Myocyte (in vitro differentiated cells): ENCODE results near the gene CNEP1R1. TPM values are rescaled to one million over a fixed set of nuclear protein-coding genes. Genes with fewer than 3 reads are reported as not detected.

Source experiments
- DNase-seq: peaks from one replicate; pipeline ENCODE4 v3.0.0-alpha.2; 2012; ENCODE audit warnings: low read depth
- total RNA-seq: library from RNA; depleted of rRNA; stranded (reverse); fragments of >200 nt; gene quantifications from 2 replicates; pipeline ENCODE4 v1.2.3, GENCODE V29; 2014

The CNEP1R1 gene
- total RNA-seq, 1 donor from 2014 or later = 27.3 TPM

- DNase-seq = no peak
Observed at GRCh38 chr16:50017553-50017952, 7.5 kb upstream of the CNEP1R1 start.

DNA sequence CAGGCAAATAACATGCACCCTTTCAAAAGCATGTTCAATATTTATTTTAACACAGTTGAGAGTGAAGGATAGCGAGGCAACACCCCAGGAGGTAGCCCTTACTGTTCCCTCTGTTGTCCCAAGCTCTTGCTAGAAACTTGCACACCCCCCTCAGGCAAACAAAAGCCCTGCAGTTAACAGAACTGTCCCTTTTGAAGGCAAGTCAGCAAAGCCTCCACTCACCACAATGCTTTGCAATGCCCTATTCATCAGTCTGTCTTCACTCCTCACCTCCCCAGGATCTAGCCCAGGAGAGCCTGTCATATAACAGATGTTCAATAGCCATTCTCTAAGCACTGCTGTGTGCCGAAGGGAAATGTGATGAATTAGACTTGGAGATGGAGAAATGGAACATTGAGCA, 3.5 kb upstream of the CNEP1R1 start:
- peak; percentile 5 for DNase-seq

- DNase-seq = no peak
Observed at GRCh38 chr16:50023641-50024040, 1.4 kb upstream of the CNEP1R1 start.

DNA sequence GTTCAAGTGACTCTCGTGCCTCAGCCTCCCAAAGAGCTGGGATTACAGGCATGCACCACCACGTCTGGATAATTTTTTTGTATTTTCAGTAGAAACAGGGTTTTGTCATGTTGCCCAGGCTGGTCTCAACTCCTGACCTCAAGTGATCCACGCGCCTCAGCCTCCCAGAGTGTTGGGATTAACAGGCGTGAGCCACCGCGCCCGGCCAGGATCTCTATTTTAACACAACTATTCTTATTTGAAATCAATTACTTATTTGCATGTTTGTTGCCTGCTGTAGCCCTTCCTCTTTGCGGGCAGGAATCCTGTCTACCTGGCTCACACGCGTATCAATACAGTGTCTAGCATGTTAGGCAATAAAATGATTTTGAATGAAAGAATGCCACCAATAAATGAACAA, 818 bp upstream of the CNEP1R1 start:
- no peak for DNase-seq

- DNase-seq = peak; percentile 17
Observed at GRCh38 chr16:50025537-50025931, 509 bp downstream of the CNEP1R1 start.

DNA sequence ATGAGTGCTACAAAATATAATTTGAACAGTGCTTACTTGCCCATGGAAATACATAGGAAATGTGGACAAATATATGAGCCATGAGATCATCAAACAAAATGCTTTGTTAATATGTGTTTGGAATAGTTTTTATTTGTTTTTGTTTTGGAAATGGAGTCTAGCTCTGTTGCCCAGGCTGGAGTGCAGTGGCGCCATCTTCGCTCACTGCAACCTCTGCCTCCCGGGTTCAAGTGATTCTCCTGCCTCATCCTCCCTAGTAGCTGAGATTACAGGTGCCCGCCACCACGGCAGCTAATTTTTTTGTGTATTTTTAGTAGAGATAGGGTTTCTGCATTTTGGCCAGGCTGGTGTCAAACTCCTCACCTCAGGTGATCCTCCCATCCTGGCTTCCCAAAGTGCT, 2.8 kb downstream of the CNEP1R1 start:
- DNase-seq = no peak

DNA sequence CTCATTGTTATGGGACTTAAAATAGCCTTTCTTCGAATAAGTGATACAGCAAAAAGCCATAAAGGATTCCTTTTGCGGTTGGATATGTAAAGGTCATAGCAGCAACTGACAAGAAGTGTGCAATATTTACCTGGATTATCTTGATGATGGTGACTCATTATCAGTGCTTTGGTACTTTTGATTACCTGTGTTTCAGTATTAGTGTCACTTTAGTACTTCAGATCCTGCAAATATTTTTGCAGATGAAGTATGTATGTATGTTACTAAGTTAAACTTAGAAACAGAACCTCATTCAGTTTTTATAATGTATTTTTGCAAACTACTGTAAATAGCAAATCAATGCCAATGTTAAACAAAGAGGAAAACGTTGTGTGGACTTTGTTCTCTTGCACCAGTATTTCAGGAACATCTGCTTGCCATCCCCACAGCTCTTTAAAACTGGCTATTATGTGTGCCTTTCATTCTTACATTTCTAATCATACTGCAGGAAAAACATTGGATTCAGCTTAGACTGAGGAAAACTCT, 10.5 kb downstream of the CNEP1R1 start:
- no peak for DNase-seq

DNA sequence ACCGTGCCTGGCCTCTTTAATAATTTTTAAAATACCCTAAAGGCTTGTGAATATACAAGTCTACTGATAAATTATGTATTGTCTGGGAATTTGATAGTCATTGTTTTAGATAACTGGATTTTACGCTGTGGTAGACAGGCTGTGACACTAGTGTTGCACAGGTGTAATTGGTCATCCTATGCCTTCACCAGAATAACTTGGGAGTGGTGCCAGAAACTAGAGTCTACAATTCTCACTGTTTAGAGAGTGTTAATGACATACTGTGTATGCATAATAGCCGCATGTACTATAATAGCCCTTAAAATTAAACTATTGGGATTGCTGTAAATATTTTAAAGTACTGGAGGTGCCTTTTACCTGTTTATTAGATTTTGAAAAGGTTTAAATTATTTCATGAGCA, 11.4 kb downstream of the CNEP1R1 start:
- no peak for DNase-seq

- no peak for DNase-seq
Observed at GRCh38 chr16:50037662-50038220, 12.7 kb downstream of the CNEP1R1 start.

- no peak for DNase-seq
Observed at GRCh38 chr16:50038286-50038685, 13.3 kb downstream of the CNEP1R1 start.

GRCh38 chr16:50038756-50039529, 13.9 kb downstream of the CNEP1R1 start:
- no peak for DNase-seq

DNA sequence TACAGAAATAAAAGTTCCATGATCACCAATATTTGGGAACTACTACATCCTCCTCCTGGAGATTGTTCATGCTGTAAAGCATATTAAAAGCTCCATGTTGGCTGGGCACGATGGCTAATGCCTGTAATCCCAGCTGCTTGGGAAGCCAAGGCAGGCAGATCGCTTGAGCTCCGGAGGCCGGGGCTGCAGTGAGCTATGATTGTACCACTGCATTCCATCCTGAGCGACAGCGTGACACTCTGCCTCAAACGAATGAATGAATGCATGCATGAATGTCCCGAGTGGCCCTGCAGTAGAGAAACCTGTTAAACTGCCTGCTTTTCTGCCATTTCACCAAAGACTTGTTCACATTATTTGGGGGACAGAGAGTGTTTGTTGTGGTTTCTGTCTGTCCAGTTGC, 15.0 kb downstream of the CNEP1R1 start:
- DNase-seq = peak; percentile 18

- DNase-seq = no peak
Observed at GRCh38 chr16:50040710-50041109, 15.7 kb downstream of the CNEP1R1 start.

- no peak for DNase-seq
Observed at GRCh38 chr16:50043358-50043757, 18.3 kb downstream of the CNEP1R1 start.

- no peak for DNase-seq
Observed at GRCh38 chr16:50045412-50045811, 20.4 kb downstream of the CNEP1R1 start.

GRCh38 chr16:50046853-50047252, 21.8 kb downstream of the CNEP1R1 start:
- DNase-seq = no peak

DNA sequence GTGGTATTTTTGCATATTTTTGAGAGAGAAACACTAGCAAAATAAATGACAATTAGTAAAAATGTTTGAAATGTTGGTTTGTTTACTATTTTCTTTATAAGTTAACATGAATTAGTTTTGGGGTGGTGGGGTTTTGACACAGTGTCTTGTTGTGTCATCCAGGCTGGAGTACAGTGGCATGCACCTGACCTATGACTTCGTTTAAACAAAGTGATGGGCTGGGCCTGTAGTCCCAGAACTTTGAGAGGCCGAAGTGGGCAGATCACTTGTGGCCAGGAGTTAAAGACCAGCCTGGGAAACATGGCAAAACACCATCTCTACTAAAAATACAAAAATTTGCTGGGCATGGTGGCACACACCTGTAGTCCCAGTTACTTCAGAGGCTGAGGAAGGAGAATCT, 22.8 kb downstream of the CNEP1R1 start:
- DNase-seq = no peak

DNA sequence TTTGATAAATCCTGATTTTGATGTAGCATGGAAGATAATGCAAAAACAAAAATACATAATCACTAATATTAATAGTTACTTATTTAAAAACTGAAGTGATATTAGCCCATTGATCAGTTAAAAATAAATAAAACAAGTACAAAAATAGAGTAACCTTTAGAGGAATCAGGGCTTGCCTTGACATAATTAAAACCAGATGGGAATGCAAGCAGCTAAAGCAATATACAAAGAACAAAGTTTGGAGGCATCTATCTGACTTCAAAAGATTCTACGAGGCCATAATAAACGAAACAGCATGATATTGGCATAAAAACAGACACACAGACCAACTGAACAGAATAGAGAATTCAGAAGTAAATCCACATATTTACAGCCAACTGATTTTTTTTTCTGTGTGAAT, 25.8 kb downstream of the CNEP1R1 start:
- no peak for DNase-seq

GRCh38 chr16:50056226-50056625, 31.2 kb downstream of the CNEP1R1 start:
- DNase-seq = no peak

DNA sequence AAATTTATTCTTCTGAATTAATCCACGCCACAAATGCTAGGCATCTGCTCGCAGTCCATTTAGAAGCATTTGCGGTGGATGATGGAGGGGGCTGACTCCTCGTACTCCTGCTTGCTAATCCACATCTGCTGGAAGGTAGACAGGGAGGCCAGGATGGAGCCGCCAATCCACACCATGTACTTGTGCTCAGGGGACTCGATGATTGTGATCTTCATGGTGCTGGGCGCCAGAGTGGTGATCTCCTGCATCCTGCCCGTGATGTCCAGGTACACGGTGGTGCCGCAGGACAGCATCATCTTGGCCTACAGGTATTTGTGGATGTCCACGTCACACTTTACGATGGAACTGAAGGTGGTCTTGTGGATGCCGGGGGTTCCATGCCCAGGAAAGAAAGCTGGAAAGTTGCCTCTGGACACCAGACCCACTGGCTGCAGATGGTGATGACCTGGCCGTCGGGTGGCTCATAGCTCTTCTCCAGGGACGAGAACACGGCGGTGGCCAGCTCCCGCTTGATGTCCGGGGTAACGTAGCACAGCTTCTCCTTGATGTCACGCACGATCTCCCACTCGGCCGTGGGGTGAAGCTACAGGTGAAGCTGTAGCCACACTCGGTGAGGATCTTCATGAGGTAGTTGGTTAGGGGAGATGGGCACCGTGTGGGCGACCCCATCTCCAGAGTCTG, 33.2 kb downstream of the CNEP1R1 start:
- no peak for DNase-seq

- DNase-seq = no peak
Observed at GRCh38 chr16:50059111-50059510, 34.1 kb downstream of the CNEP1R1 start.

DNA sequence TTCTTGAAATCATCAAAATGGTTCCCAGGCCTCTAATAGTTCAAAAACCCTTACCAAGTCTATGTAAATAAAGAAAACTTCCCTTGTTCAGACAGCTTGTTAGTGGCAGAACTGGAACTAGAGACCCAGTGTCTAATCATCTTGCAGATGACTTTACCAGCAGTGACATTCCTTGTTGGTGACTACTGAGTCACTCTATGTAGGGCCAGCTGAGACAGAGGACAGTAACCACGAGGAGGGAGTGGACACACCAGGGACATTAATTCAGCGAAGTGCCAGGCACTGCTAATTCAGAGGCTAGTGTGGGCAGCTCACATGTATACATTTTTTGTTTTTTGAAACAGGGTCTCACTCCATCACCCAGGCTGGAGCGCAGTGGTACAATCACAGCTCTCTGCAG, 34.6 kb downstream of the CNEP1R1 start:
- peak; percentile 52 for DNase-seq
